ENCODE results near the gene NME4. TPM values are rescaled to one million over a fixed set of nuclear protein-coding genes. Genes with fewer than 3 reads are reported as not detected.
"Not testable (repeated sequence)": the region's sequence is repeated elsewhere in the genome, so short reads cannot be mapped to it uniquely, and the experiment has no call there.

Gene NME4
- 400 and 507 TPM in 2 replicates for total RNA-seq (2014; rRNA removed; shearing (Covaris generic))

- DNase-seq = peak; percentile 95
- H3K4me3 ChIP-seq (ENCODE audit: insufficient read depth, low read depth, low read length) = peak within 1 kb of the TSS; percentile 70
- no peaks in the 10 kb centered on the region for H3K27me3 ChIP-seq (ENCODE audit: control insufficient read depth, insufficient read depth, low read length)
- H3K36me3 ChIP-seq (replicated peaks; ENCODE audit: control insufficient read depth, insufficient read depth, low read length) = peaks cover 7% of the 10 kb centered on the region
These were observed at the start of gene NME4 for GRCh38 chr16:397135-397661. TSS of gene NME4 (plus strand) at chr16:397199. CDS start at chr16:397223, 24 bp downstream.

- H3K36me3 ChIP-seq (replicated peaks; ENCODE audit: control insufficient read depth, insufficient read depth, low read length) = peaks cover 10% of the 10 kb centered on the region
- H3K4me3 ChIP-seq (ENCODE audit: insufficient read depth, low read depth, low read length) = no peak overlapping the region
- H3K27me3 ChIP-seq (ENCODE audit: control insufficient read depth, insufficient read depth, low read length) = no peaks in the 10 kb centered on the region
- no peak for DNase-seq
These were observed 49.8 kb upstream of the NME4 start for GRCh38 chr16:347203-347602.

DNA sequence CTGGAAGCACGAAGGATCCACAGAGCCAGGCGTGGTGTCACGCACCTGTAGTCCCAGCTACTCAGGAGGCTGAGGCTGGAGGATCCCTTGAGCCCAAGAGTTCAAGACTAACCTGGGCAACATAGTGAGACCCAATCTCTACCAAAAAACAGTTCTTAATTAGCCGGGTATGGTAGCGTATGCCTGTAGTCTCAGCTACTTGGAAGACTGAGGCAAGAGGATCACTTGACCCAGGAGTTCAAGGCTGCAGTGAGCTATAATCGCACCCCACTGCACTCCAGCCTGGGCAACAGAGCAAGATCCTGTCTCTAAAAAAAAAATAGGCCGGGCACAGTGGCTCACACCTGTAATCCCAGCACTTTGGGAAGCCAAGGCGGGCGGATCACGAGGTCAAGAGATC lies 48.5 kb upstream of the NME4 start:
- not testable (repeated sequence) for H3K4me3 ChIP-seq (ENCODE audit: insufficient read depth, low read depth, low read length); DNase-seq; H3K27me3 ChIP-seq (ENCODE audit: control insufficient read depth, insufficient read depth, low read length)
- peaks cover 10% of the 10 kb centered on the region for H3K36me3 ChIP-seq (replicated peaks; ENCODE audit: control insufficient read depth, insufficient read depth, low read length)

- no peak for DNase-seq
These were observed 47.8 kb upstream of the NME4 start for GRCh38 chr16:349211-349610.

DNA sequence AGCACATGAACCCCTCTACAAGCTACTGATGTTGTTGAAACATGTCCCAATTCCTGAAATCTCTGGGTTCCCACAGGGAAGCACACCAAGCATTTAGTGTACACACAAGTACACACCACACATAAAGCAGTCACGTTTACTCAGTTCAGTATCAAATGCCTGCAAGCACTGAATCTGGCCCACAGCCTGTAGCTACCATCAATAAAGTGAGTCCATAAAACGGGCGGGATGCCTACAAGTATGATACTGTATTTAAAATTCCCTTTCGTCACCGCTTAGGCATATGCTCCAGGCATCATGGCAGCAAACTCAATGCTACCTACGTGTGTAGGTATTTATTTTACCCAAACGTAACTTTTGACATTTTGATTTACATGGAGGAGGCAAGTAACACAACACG lies 46.8 kb upstream of the NME4 start:
- H3K36me3 ChIP-seq (replicated peaks; ENCODE audit: control insufficient read depth, insufficient read depth, low read length) = peaks cover 8% of the 10 kb centered on the region

More at GRCh38 chr16:349211-349610, 47.8 kb upstream of the NME4 start:
- Histone ChIP-seq H3K27me3 (ENCODE audit: control insufficient read depth, insufficient read depth, low read length) (no peaks in the 10 kb centered on the region), H3K4me3 (ENCODE audit: insufficient read depth, low read depth, low read length) (no peak overlapping the region), H3K36me3 (replicated peaks; ENCODE audit: control insufficient read depth, insufficient read depth, low read length) (peaks cover 10% of the 10 kb centered on the region)

DNA sequence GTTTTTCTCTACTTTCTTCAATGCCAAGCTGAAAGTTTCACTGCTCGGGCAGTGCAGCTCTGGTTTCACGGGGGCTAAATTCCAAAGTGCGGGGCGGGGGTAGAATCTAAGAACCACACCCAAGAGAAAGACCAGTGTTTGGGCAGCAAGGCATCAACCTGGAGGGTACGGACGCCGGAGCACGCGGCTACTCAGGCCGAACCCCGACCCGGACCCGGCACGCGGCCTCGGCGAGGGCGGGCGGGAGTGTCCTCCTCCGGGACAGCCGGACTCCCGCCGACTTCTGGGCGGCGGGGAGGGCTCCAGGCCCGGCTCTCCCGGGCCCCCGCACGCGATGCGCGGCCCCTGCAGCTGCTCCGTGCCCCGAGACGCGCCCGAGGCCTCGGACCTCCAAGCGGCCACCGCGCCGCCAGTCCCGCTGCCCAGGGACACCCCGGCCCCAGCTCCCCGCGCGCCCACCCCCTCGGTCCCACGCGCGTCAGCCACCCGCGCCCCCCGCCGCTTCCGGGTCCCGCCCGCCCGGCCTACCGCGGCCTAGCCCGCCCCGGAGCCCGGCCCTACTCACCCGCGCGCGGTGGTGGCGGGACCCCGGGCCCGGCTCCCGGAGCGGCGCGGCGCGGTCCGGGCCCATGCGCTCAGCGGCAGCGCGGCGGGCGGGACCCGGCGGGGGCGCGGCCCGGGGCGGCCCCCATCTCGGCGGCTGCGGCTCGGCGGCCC lies 45.0 kb upstream of the NME4 start:
- Histone ChIP-seq H3K27me3 (ENCODE audit: control insufficient read depth, insufficient read depth, low read length) (no peaks in the 10 kb centered on the region), H3K4me3 (ENCODE audit: insufficient read depth, low read depth, low read length) (peak overlapping the region; percentile 69), H3K36me3 (replicated peaks; ENCODE audit: control insufficient read depth, insufficient read depth, low read length) (0 out of 2 replicates have a peak, but pooled peaks cover 1% of the 10 kb centered on the region)
- DNase-seq = peak; percentile 79

More for the DNA sequence above, 46.8 kb upstream of the NME4 start:
- Histone ChIP-seq H3K4me3 (ENCODE audit: insufficient read depth, low read depth, low read length) (no peak overlapping the region), H3K27me3 (ENCODE audit: control insufficient read depth, insufficient read depth, low read length) (no peaks in the 10 kb centered on the region)
- DNase-seq = no peak

DNA sequence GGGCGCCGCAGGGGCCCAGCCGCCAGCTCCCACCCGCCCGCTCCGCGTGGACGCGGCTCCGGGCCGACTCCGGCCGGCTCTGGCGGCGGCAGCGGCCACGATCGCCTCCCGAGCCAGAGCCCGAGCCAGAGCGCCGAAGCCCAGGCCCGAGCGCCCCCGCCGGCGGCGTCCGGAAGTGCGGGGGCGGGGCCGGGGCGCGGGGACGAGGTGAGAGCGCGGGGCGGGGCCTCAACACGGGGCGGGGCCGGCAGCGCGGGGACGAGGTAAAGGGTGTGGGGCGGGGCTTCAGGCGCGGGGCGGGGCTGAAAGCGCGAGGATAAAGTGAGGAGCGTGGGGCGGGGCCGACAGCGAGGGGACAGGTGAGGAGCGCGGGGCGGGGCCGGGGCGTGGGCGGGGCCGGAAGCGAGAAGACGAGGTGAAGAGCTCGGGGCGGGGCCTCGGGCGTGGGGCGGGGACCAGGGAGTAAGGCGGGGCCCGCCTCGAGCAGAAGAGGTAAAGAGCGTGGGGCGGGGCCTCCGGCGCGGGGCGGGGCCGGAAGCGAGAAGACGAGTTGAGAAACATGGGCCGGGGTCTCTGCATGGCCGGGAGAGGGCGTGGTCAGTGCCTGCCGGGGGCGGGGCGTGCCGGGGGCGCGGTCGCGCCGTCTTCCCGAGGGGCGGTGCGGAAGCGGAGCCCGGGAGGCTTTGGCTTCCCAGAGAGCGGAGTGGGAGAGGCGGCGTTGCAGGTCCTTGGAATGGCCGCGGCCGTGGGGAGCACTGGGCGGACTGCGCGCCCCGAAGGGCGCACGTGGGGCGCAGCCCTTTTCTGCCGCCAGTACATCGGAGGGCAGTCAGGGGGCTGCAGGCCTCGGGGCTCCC lies 44.2 kb upstream of the NME4 start, which contains the start of gene AXIN1:
Gene AXIN1, minus strand, starts transcription at position 177 of the 857 bp plus-strand sequence. CDS start 5,698 bp downstream, outside the sequence.
- H3K36me3 ChIP-seq (replicated peaks; ENCODE audit: control insufficient read depth, insufficient read depth, low read length) = 0 out of 2 replicates have a peak, but pooled peaks cover 1% of the 10 kb centered on the region
- DNase-seq = peak; percentile 99
- H3K4me3 ChIP-seq (ENCODE audit: insufficient read depth, low read depth, low read length) = peak within 1 kb of the TSS; percentile 69
- no peaks in the 10 kb centered on the region for H3K27me3 ChIP-seq (ENCODE audit: control insufficient read depth, insufficient read depth, low read length)

- Histone ChIP-seq H3K4me3 (ENCODE audit: insufficient read depth, low read depth, low read length) (peak overlapping the region; percentile 52), H3K36me3 (replicated peaks; ENCODE audit: control insufficient read depth, insufficient read depth, low read length) (0 out of 2 replicates have a peak, but pooled peaks cover 1% of the 10 kb centered on the region), H3K27me3 (ENCODE audit: control insufficient read depth, insufficient read depth, low read length) (no peaks in the 10 kb centered on the region)
- DNase-seq = no peak
These were observed 43.4 kb upstream of the NME4 start for GRCh38 chr16:353404-354290.

- no peaks in the 10 kb centered on the region for H3K27me3 ChIP-seq (ENCODE audit: control insufficient read depth, insufficient read depth, low read length)
- DNase-seq = no peak
- H3K36me3 ChIP-seq (replicated peaks; ENCODE audit: control insufficient read depth, insufficient read depth, low read length) = 0 out of 2 replicates have a peak, but pooled peaks cover 1% of the 10 kb centered on the region
- no peak overlapping the region for H3K4me3 ChIP-seq (ENCODE audit: insufficient read depth, low read depth, low read length)
These were observed 42.6 kb upstream of the NME4 start for GRCh38 chr16:354291-354881.

- no peak for DNase-seq
These were observed 42.0 kb upstream of the NME4 start for GRCh38 chr16:354971-355461.

DNA sequence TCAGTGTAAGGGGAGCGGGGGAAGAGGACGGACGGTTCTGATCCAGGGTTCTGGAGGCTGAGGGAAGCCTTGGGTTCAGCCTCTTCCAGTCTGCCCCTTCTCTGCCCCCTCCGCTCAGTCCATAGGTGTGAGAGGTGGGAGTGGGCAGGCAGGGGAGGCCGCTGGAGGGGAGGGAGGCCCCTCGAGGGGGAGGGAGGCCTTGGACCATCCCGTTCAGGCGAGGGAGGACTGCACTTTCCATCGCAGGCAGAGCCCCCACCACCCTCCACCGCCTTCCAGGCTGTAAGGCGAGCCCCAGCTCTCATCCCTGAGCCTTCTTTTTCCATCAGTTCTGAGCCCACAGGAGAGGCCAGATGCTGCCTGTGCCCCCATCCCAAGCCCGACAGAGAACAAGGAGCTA lies 40.3 kb upstream of the NME4 start:
- no peak for DNase-seq
- Histone ChIP-seq H3K36me3 (replicated peaks; ENCODE audit: control insufficient read depth, insufficient read depth, low read length) (no peaks in the 10 kb centered on the region), H3K4me3 (ENCODE audit: insufficient read depth, low read depth, low read length) (no peak overlapping the region), H3K27me3 (ENCODE audit: control insufficient read depth, insufficient read depth, low read length) (no peaks in the 10 kb centered on the region)

More at GRCh38 chr16:354971-355461, 42.0 kb upstream of the NME4 start:
- H3K36me3 ChIP-seq (replicated peaks; ENCODE audit: control insufficient read depth, insufficient read depth, low read length) = 0 out of 2 replicates have a peak, but pooled peaks cover 1% of the 10 kb centered on the region
- no peak overlapping the region for H3K4me3 ChIP-seq (ENCODE audit: insufficient read depth, low read depth, low read length)
- H3K27me3 ChIP-seq (ENCODE audit: control insufficient read depth, insufficient read depth, low read length) = no peaks in the 10 kb centered on the region

DNA sequence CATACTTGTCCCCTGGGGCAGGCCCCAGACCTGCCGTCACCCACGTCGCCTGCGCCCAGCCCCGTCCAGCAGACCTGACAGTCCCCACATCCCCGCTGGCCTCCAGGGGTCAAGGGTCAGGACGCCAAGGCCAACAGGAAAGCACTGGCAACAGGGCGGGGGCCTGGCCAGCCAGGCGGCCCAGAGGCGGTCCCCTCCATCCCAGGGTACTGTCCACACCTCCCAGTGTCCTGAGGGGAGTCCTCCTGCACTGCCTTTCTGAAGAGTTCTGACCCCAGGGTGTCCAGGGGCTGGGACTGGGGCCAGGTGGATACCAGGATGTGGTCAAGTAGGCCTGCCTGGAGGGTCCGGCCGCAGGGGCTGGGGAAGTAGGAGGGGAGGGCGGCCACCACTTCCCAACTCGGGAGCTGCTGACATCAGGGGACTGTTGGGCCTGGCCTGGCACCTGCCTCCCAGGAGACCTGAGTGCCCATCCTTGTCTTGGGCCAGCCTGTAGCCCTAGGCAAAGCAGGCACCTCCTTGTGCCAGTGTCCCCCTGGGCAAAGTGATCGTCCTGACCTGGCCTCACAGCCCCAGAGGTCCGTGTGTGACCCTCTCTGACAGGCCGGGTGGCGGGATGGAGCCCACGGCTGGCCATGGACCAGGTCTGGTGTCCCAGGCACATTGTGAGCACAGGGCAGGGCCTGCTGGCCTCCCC lies 37.8 kb upstream of the NME4 start:
- no peak overlapping the region for H3K4me3 ChIP-seq (ENCODE audit: insufficient read depth, low read depth, low read length)
- H3K36me3 ChIP-seq (replicated peaks; ENCODE audit: control insufficient read depth, insufficient read depth, low read length) = no peaks in the 10 kb centered on the region
- no peaks in the 10 kb centered on the region for H3K27me3 ChIP-seq (ENCODE audit: control insufficient read depth, insufficient read depth, low read length)
- no peak for DNase-seq
